Activated naive CD4-positive, alpha-beta T cell treated with anti-CD3 and anti-CD28 coated beads, Interleukin-2, amount 50 U/mL, for 16 hours (primary cell): ENCODE data around the gene CLDN18.

Experiments
- DNase-seq: peaks from one replicate; pipeline ENCODE4 v3.0.0-alpha.2; 2020

The CLDN18 gene

GRCh38 chr3:138030734-138031280, 20.8 kb downstream of the CLDN18 start:
- DNase-seq = no peak

- DNase-seq = no peak
Measured at GRCh38 chr3:138031536-138031935, 21.6 kb downstream of the CLDN18 start.

GRCh38 chr3:138032567-138032966, 22.6 kb downstream of the CLDN18 start:
- no peak for DNase-seq

GRCh38 chr3:138033202-138033691, 23.3 kb downstream of the CLDN18 start:
- DNase-seq = no peak

- DNase-seq = no peak
Measured at GRCh38 chr3:138034918-138035317, 25.0 kb downstream of the CLDN18 start.

- no peak for DNase-seq
Measured at GRCh38 chr3:138036572-138036971, 26.6 kb downstream of the CLDN18 start.

GRCh38 chr3:138038725-138039462, 28.9 kb downstream of the CLDN18 start:
- DNase-seq = no peak

- DNase-seq = no peak
Measured at GRCh38 chr3:138042043-138042442, 32.1 kb downstream of the CLDN18 start.

- DNase-seq = no peak
Measured at GRCh38 chr3:138043266-138044029, 33.5 kb downstream of the CLDN18 start.

- DNase-seq = no peak
Measured at GRCh38 chr3:138046085-138046484, 36.1 kb downstream of the CLDN18 start.

- no peak for DNase-seq
Measured at GRCh38 chr3:138046955-138047354, 37.0 kb downstream of the CLDN18 start.

GRCh38 chr3:138047596-138048158, 37.7 kb downstream of the CLDN18 start:
- no peak for DNase-seq

GRCh38 chr3:138049157-138049919, 39.4 kb downstream of the CLDN18 start:
- no peak for DNase-seq

- DNase-seq = no peak
Measured at GRCh38 chr3:138051947-138052802, 42.2 kb downstream of the CLDN18 start.

GRCh38 chr3:138054057-138054456, 44.1 kb downstream of the CLDN18 start:
- DNase-seq = no peak

- DNase-seq = no peak
Measured at GRCh38 chr3:138057384-138057783, 47.4 kb downstream of the CLDN18 start.

GRCh38 chr3:138059261-138059660, 49.3 kb downstream of the CLDN18 start:
- DNase-seq = no peak

GRCh38 chr3:138060792-138061191, 50.8 kb downstream of the CLDN18 start:
- DNase-seq = no peak

GRCh38 chr3:138062037-138062436, 52.1 kb downstream of the CLDN18 start:
- DNase-seq = no peak

GRCh38 chr3:138062626-138063025, 52.7 kb downstream of the CLDN18 start:
- DNase-seq = no peak

GRCh38 chr3:138063416-138063815, 53.5 kb downstream of the CLDN18 start:
- DNase-seq = no peak

- DNase-seq = no peak
Measured at GRCh38 chr3:138065949-138066348, 56.0 kb downstream of the CLDN18 start.
